ENCODE results near the gene KRT80. TPM values are rescaled to one million over a fixed set of nuclear protein-coding genes. Genes with fewer than 3 reads are reported as not detected.

KRT80 gene
- total RNA-seq, 1 donor from 2014 or later = not detected

DNA sequence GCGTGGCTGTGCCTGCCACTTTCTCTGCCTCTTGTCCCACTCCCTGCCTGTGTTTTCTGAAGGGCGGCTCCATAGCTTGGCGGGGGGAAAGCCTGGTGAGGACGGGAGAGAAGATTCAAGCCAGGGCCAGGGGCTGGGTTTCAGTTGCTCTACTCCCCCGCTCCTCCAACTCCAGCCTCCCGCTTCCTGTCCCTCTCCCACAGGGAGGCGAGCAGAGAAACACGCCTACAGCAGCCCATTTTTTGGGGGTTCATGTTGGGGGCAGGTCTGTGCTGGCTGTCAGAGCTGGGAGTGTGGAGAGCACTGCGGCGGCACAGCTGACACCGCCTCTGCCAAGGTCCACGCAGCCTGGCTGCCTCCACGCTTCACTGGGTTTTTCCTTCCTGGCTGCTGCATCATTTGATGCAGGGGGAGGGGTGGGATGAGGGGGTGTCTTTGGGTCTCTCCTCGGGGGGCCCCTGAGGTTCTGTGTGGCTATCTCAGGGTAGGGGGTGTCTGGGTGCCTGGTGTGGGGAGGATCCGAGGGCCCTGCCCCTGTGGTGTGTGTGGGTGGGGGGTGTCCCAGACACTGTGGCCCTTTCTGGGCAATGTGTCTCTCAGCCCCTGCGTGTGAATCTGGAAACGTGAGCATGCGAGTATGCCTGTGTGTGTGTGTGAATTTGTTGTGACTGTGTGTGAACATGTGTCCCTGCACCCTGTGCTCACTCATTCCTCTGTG, 10.7 kb upstream of the KRT80 start:
- peak overlapping the region; percentile 15 for H3K27ac Mint-ChIP-seq
- peaks cover 13% of the 10 kb centered on the region for H3K27me3 Mint-ChIP-seq
- H3K36me3 Mint-ChIP-seq (ENCODE audit: low read depth) = no peaks in the 10 kb centered on the region
- DNase-seq = no peak
- H3K9me3 Mint-ChIP-seq = no peaks in the 10 kb centered on the region
- peaks cover 7% of the 10 kb centered on the region for H3K4me1 Mint-ChIP-seq
- no peak overlapping the region for H3K4me3 Mint-ChIP-seq
- intact Hi-C loops (cut with micrococcal nuclease) = no loop called here

DNA sequence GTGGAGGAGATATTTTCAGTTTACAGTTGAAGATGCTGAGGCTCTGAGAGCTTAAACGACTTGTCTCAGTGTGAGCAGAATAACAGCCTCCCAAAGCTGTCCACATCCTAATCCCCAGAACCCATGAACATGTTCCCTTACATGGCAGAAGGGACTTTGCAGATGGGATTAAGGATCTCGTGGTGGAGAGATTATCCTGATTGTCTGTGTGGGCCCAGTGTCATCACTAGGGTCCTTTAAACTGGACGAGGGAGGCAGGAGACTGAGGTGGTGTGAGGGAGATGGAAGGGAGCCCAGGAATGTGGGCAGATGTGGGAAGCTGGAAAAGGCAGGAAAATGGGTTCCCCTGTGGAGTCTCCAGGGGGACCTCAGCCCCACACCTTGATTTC, 9.6 kb upstream of the KRT80 start:
- Mint-ChIP-seq H3K27me3 (peaks cover 11% of the 10 kb centered on the region), H3K36me3 (ENCODE audit: low read depth) (no peaks in the 10 kb centered on the region), H3K4me3 (no peak overlapping the region), H3K27ac (no peak overlapping the region), H3K9me3 (no peaks in the 10 kb centered on the region), H3K4me1 (peaks cover 7% of the 10 kb centered on the region)
- intact Hi-C loops (cut with micrococcal nuclease) = no loop called here
- no peak for DNase-seq

DNA sequence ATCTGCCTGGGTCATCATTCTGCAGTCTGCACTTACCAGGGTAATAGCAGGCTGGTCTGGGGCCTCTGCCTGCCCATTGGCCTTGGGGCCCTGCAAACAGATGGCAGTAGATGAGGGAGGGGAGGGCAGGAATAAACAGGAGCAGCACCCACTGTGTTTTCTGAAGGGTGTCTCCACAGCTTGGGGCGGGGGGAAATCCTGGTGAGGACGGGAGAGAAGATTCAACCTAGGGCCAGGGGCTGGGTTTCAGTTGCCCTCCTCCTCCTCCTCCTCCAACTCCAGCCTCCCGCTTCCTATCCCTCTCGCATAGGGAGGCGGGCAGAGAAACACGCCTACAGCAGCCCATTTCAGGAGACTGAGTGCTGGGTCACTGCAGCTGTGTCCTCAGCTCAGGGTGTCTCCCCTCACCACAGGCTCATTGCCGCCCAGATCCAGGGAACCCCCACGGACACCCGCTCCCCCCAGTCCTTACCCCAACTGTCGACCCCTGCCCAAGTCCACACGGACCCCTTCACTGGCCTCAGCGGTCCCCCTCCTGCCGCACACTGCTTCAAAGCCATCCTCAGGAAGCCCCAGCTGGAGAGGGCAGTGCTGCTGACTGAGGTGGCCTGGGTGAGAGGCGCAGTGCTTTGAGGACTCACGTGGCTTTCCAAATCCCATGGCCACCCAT, 9.1 kb upstream of the KRT80 start:
- no peaks in the 10 kb centered on the region for H3K36me3 Mint-ChIP-seq (ENCODE audit: low read depth)
- DNase-seq = no peak
- H3K4me3 Mint-ChIP-seq = no peak overlapping the region
- intact Hi-C loops (cut with micrococcal nuclease) = no loop called here
- peaks cover 7% of the 10 kb centered on the region for H3K4me1 Mint-ChIP-seq
- peaks cover 11% of the 10 kb centered on the region for H3K27me3 Mint-ChIP-seq
- H3K9me3 Mint-ChIP-seq = no peaks in the 10 kb centered on the region
- no peak overlapping the region for H3K27ac Mint-ChIP-seq

DNA sequence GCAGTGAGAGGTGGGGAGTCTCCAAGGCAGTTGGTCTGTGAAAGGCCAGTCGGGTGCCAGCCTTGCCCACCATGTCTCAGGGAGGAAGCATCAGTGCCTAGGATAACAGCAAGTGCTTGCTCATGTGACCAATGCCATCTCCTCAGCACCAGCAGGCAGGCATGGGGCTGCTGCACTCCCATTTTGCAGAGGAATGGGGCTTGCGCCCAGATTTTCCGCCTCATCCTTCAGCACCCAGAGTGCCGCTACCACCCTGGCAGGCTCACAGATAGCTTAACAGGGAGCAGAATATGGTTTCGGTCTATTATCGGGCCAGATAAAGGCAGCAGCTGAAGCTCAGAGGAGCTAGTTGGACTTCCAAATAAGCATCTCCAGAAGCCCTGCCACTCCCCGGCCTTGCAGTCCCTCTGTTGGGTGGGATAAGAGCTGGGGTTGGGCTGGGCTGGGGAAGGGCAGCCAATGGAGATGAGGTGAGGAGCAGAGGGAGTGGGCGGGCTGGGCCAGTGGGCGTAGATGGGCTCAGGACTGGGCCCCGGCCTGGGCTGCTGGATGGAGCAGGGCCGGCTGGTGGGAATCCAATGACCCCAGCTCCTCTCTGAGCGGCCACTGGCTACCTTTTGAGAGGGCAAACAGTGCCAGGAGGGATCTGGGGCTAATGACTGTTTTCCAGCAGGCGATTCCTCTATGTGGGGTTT, 8.4 kb upstream of the KRT80 start:
- no peak overlapping the region for H3K27ac Mint-ChIP-seq
- no peak overlapping the region for H3K4me3 Mint-ChIP-seq
- no peak for DNase-seq
- H3K4me1 Mint-ChIP-seq = peaks cover 9% of the 10 kb centered on the region
- no peaks in the 10 kb centered on the region for H3K36me3 Mint-ChIP-seq (ENCODE audit: low read depth)
- no peaks in the 10 kb centered on the region for H3K9me3 Mint-ChIP-seq
- H3K27me3 Mint-ChIP-seq = peaks cover 11% of the 10 kb centered on the region
- intact Hi-C loops (cut with micrococcal nuclease) = no loop called here

DNA sequence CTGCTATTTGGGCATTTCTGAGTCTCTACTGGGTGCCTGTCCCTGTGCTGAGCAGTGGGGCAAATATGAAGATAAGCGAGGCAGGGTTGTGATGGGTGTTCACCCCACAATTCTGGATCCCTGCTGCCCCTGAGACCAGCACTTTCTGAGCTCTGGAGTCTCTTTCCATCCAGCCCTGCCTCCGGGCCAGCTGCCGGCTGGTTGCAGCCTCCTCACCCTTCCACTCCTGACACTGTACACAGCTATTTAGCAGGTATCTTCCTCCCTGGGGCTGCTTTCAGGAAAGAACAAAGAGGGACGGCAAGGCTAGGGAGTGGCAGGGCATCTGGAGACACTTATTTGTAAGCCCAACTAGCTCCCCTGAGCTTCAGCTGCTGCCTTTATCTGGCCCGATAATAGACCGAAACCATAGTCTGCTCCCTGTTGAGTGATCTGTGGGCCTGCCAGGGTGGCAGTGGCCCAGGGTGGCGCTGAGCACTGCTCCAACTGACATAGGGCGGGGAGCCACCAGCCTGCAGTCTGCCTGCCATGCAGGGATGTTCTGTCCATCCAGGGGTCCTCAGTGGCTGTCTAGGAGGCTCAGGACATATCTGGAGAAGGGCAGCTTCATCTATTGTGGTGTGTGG, 7.6 kb upstream of the KRT80 start:
- intact Hi-C loops (cut with micrococcal nuclease) = no loop called here
- H3K27ac Mint-ChIP-seq = no peak overlapping the region
- H3K27me3 Mint-ChIP-seq = peaks cover 14% of the 10 kb centered on the region
- no peaks in the 10 kb centered on the region for H3K36me3 Mint-ChIP-seq (ENCODE audit: low read depth)
- no peak for DNase-seq
- H3K4me1 Mint-ChIP-seq = peaks cover 11% of the 10 kb centered on the region
- no peaks in the 10 kb centered on the region for H3K9me3 Mint-ChIP-seq
- no peak overlapping the region for H3K4me3 Mint-ChIP-seq

DNA sequence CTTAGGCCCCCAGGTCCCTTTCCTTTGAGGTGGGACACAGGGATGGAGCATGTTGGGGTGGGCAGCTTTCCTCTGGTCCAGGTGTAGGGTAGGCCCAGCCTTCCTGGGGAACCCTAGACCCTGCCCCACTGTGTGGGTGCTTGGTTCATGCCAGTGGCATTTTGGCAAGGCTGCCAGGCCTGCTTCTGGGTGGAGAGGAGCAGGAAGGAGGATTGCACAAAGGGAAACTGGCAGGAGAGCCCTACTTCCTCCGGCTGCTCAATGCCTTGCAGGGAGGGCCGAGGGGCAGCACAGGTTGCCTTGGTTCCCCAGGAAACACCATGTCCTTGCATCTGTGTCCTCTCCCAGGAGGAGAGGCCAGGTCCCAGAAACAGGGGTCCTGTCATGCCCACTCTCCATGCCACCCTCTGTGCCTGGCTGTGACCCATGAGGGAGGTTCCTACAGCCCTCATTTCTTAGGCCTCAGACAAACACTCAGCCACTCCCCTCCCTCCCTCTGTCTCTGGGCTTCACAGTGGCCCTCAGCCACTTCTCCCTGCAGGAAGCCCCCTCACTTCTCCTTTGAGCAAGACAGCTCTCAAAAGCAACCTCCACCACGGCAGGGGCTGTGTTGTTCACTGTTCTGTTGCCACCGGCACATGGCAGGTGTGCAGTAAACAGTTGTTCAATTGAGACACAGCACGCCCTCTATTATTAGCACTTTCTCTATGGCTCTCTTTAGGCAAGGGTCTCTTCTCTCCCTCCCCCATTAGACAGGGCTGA, 6.8 kb upstream of the KRT80 start:
- no peak for DNase-seq
- intact Hi-C loops (cut with micrococcal nuclease) = no loop called here
- no peak overlapping the region for H3K27ac Mint-ChIP-seq

DNA sequence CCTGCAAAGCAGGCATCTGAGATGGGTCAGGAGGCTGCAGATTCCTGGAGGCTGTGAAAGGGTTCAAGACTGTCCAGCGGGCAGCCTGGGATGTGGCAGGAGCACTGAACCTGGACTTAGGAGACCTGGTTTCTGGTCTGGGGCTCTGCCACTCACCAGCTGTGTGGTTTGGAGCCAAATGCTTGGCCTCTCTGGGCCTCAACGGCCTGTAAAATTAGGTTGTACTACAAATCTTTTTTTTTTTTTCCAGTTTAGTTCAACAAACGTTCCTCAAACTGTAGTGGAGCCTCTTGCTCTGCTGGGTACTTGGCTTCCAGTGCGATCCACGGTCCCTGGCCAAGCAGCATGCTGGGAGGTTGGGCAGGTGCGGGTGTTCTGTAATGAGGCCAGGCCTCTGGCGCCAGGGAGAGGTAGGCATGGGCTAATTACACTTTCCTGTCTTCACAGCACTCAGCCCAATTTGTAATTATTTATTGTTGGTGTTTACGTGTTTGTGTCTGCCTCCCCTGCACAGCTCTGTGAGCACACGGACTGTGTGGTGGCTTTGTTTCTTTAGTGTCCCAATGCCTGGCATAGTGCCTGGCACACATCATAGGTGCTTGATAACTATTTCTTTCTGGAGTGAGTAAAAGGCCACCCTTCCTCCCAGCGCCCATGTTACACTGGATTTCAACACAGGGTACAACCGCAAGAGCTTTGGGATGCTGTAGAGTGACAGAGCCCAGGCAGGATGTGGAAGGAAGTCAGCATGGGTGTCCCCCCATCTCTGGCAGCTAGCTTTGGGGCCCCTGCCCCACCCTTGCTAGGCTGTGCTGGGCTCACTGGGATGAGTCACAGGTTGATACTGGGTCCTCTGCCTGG, 5.8 kb upstream of the KRT80 start:
- H3K9me3 Mint-ChIP-seq = no peaks in the 10 kb centered on the region
- DNase-seq = no peak
- H3K27ac Mint-ChIP-seq = no peak overlapping the region
- peaks cover 4% of the 10 kb centered on the region for H3K4me1 Mint-ChIP-seq
- no peak overlapping the region for H3K4me3 Mint-ChIP-seq
- intact Hi-C loops (cut with micrococcal nuclease) = no loop called here
- H3K27me3 Mint-ChIP-seq = peaks cover 8% of the 10 kb centered on the region
- no peaks in the 10 kb centered on the region for H3K36me3 Mint-ChIP-seq (ENCODE audit: low read depth)

More for the DNA sequence above, 6.8 kb upstream of the KRT80 start:
- no peak overlapping the region for H3K4me3 Mint-ChIP-seq
- H3K27me3 Mint-ChIP-seq = peaks cover 14% of the 10 kb centered on the region
- H3K9me3 Mint-ChIP-seq = no peaks in the 10 kb centered on the region
- no peaks in the 10 kb centered on the region for H3K36me3 Mint-ChIP-seq (ENCODE audit: low read depth)
- peaks cover 11% of the 10 kb centered on the region for H3K4me1 Mint-ChIP-seq

DNA sequence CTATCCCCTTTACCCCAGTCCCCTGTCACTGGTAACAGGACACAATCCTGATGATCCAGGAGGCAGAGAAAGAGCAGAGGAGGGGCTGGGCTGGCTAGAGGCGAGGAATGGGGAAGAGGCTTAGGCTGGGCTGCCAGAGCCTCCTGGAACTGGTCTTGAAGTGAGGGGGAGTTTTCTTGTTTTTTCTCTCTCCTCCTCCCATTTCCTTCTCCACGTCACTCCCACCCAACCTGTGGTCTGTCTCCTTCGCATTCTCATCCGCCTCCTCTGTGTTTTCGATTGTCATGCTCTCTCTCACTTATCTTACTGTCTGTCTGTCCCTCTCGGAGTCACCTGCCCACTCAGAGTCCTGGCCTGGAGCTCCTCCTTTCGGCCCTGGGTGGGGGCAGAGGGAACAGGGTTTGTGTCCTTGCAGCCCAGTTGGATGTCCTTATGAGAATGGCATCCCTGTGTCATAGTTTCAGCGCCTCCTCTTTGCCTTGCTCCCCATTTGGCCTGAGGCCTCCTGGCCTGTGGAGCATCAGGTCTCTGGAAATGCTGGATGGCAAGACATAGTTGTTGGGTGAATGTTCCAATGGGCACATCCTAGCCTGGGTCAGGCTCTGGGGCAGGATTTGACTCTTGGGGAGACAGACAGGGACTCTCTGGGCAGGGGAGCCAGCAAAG, 3.4 kb upstream of the KRT80 start:
- H3K27me3 Mint-ChIP-seq = peaks cover 4% of the 10 kb centered on the region
- H3K27ac Mint-ChIP-seq = no peak overlapping the region
- no peaks in the 10 kb centered on the region for H3K36me3 Mint-ChIP-seq (ENCODE audit: low read depth)
- no peak for DNase-seq
- intact Hi-C loops (cut with micrococcal nuclease) = no loop called here
- peaks cover 4% of the 10 kb centered on the region for H3K4me1 Mint-ChIP-seq
- no peak overlapping the region for H3K4me3 Mint-ChIP-seq
- no peaks in the 10 kb centered on the region for H3K9me3 Mint-ChIP-seq

DNA sequence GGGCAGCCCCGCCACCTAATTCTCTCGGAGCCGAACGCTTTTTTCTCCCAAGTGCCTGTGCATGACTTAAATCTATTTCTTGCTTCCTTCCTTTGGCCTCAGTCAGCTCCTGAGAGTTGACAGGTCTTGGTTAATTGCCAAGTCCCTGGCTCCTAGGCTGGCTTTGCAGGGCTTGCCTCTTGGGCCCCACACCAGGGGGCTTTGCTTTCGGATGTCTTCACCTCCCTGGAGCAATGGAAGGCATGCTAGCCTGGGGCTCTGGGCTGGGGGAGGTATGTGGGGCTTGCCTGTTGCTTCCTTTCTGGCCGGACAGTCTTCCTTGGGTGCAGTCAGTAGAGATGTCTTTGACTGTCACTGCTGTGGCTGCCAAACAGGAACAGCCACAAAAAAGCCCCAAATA, 2.2 kb upstream of the KRT80 start:
- H3K27ac Mint-ChIP-seq = no peak overlapping the region
- H3K4me3 Mint-ChIP-seq = no peak overlapping the region
- DNase-seq = no peak
- intact Hi-C loops (cut with micrococcal nuclease) = no loop called here
- no peaks in the 10 kb centered on the region for H3K36me3 Mint-ChIP-seq (ENCODE audit: low read depth)
- peaks cover 4% of the 10 kb centered on the region for H3K27me3 Mint-ChIP-seq
- H3K9me3 Mint-ChIP-seq = no peaks in the 10 kb centered on the region
- peaks cover 4% of the 10 kb centered on the region for H3K4me1 Mint-ChIP-seq

DNA sequence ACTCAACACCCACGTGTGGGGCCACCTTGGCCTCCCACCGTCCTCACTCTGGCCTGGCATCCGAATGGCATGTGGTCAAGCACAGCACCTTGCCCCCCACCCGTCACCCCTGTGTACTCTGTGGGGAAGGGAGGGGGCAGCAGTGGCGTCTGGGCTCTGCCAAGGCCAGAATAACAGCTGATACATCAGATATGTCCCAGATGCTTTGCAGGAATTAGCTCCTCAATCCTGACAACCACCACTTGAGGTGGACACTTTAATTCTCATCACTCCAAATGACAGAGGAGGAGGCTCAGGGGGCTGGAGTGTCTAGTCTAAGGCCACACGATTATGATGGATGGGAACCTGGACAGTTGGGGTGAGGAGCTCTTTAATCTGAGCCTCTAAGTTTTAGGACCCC, 1.7 kb upstream of the KRT80 start:
- Mint-ChIP-seq H3K27ac (no peak overlapping the region), H3K9me3 (no peaks in the 10 kb centered on the region), H3K27me3 (peaks cover 4% of the 10 kb centered on the region), H3K4me1 (peaks cover 4% of the 10 kb centered on the region), H3K4me3 (no peak overlapping the region), H3K36me3 (ENCODE audit: low read depth) (no peaks in the 10 kb centered on the region)
- intact Hi-C loops (cut with micrococcal nuclease) = no loop called here
- no peak for DNase-seq

DNA sequence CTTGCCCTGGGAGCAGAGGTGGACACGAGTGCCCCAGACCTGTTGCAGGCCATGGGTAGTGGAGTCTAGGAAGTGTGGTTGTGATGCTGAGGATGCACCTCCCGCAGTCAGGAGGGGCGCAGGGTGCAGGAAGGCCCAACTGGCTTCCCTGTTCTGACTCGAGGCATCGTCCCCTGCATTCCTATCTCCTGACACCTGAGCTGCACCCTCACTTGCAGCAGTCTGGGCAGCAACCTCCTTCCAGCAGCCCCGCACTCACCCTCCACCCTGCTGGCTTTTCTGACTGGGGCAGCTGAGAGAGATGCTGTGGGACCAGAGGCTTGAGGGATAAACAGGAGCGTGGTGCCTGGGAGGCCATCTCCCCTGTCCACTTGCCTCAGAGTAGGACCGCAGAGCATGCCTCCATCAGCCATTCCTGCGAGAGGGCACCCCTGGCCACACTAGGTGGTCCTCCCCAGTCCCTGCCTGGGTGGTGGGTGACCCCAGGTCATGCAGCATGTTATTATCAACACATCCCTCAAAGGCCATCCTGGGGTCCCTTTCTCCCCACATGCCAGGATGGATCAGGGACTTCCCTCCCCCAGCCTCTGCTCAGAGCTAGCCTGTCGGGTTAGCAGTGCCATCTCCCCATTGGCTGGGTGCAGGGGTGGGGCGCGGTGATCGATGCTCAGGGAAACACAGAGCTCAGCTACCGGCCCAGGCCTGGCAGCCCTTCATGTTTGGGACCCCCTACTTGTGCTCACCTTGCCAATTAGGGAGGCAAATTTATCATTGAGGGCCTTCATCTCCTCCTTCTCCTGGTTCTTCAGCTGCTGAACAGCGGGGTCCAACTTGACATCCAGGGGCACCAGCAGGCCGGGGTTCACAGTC, 719 bp downstream of the KRT80 start:
- intact Hi-C loops (cut with micrococcal nuclease) = no loop called here
- no peaks in the 10 kb centered on the region for H3K36me3 Mint-ChIP-seq (ENCODE audit: low read depth)
- H3K27me3 Mint-ChIP-seq = peaks cover 4% of the 10 kb centered on the region
- no peak overlapping the region for H3K4me3 Mint-ChIP-seq
- no peaks in the 10 kb centered on the region for H3K9me3 Mint-ChIP-seq
- no peak overlapping the region for H3K27ac Mint-ChIP-seq
- H3K4me1 Mint-ChIP-seq = peaks cover 4% of the 10 kb centered on the region
- DNase-seq = no peak

All from activated CD4-positive, alpha-beta T cell treated with anti-CD3 and anti-CD28 coated beads, Interleukin-2, amount 10 ng/mL, durations not matched to agents 24 days and 14 days (primary cell).